Small intestine (tissue), 7 donors: ENCODE data around the gene C2orf42. TPM values are rescaled to one million over a fixed set of nuclear protein-coding genes. Genes with fewer than 3 reads are reported as not detected.

Experiments
- DNase-seq, 2 donors: peaks; one replicate each; pipeline versions ENCODE4 v3.0.0 to v3.0.0-alpha.2; 2013
- FAIRE-seq: peaks from 2 replicates; lab custom pipeline; 2012; peaks lifted over from hg19 to GRCh38; lab: Jason Lieb, UNC
- H3K27ac ChIP-seq, 3 donors: one replicate each; pipeline ENCODE4 v1.5.1; 2013; ENCODE audit warnings: low read length in 2 of 3, mild to moderate bottlenecking in 2 of 3, control low read depth in 1 of 3, inconsistent platforms in 1 of 3, low read depth in 1 of 3, moderate library complexity in 1 of 3
- H3K27me3 ChIP-seq, 3 donors: one replicate each; pipeline ENCODE4 v1.6.1; 2013; ENCODE audit warnings: low read length in 3 of 3, inconsistent platforms in 1 of 3; ENCODE audit not compliant: control insufficient read depth in 3 of 3, insufficient read depth in 3 of 3
- H3K36me3 ChIP-seq, 3 donors: one replicate each; pipeline ENCODE4 v1.6.1; 2013; ENCODE audit warnings: low read length in 3 of 3, inconsistent platforms in 1 of 3, low read depth in 1 of 3, mild to moderate bottlenecking in 1 of 3, moderate library complexity in 1 of 3; ENCODE audit not compliant: control insufficient read depth in 3 of 3, insufficient read depth in 2 of 3
- H3K4me1 ChIP-seq, 3 donors: one replicate each; pipeline ENCODE4 v1.6.1; 2013; ENCODE audit warnings: low read length in 2 of 3, inconsistent platforms in 1 of 3, low read depth in 1 of 3, mild to moderate bottlenecking in 1 of 3, moderate library complexity in 1 of 3; ENCODE audit not compliant: control insufficient read depth in 3 of 3, insufficient read depth in 2 of 3
- H3K4me3 ChIP-seq, 3 donors: one replicate each; pipeline ENCODE4 v1.5.1; 2013; ENCODE audit warnings: low read length in 3 of 3, control low read depth in 1 of 3, inconsistent platforms in 1 of 3, low read depth in 1 of 3, mild to moderate bottlenecking in 1 of 3, moderate library complexity in 1 of 3
- H3K9me3 ChIP-seq, 2 donors: one replicate each; pipeline ENCODE4 v1.6.1; 2013; ENCODE audit warnings: low read depth in 1 of 2, low read length in 1 of 2; ENCODE audit not compliant: control insufficient read depth in 2 of 2, insufficient read depth in 1 of 2
- WGBS, 3 donors: extraction: QIAGEN DNeasy Blood & Tissue Kit; methylation state at CpG; one replicate each; pipeline ENCODE4 v1.1.7; 2013; 5-methylcytosine and 5-hydroxymethylcytosine counted together
- polyA plus RNA-seq, 4 donors: library from polyadenylated mRNA; stranded (reverse) in 3 of 4; unstranded in 1 of 4; fragments of 200-250 nt in 3 of 4; fragments of 120-200 nt in 1 of 4; gene quantifications; one replicate each; pipeline versions ENCODE4 v1.2.1 to v1.2.3, GENCODE V29; 2013
- donor health status: healthy with polysubstance abuse.
- donor health status: control.
- donor health status: control.
- donor health status: Bipolar disorder and iron deficiency.
- donor health status: healthy.

The C2orf42 gene
- polyA plus RNA-seq, 4 donors = 4.3 to 11.9 (median 7.0) TPM

- H3K36me3 ChIP-seq = no peaks in the 10 kb centered on the region
- H3K4me3 ChIP-seq = peak overlapping the region in 2 of 3 donors; percentile 67 to 93
- H3K4me1 ChIP-seq = peaks cover 0 to 21% (median 0%) of the 10 kb centered on the region in 3 donors
- H3K27me3 ChIP-seq = no peaks in the 10 kb centered on the region
- DNase-seq (peak in 1 of 2 donors; percentile 67), FAIRE-seq (no peak)
- H3K9me3 ChIP-seq = no peaks in the 10 kb centered on the region
- peak overlapping the region; percentile 99 to 100 (median 99) for H3K27ac ChIP-seq
- 59 to 75% (median 69%) methylated on average over 20 of the region's 20 CpGs for WGBS, 3 donors
These were observed 67.6 kb downstream of the C2orf42 start for GRCh38 chr2:70123051-70123828.

GRCh38 chr2:70122470-70122869 lies 68.3 kb downstream of the C2orf42 start:
- H3K27ac ChIP-seq = no peak overlapping the region
- no peak overlapping the region for H3K4me3 ChIP-seq
- H3K27me3 ChIP-seq = no peaks in the 10 kb centered on the region
- no peak for DNase-seq
- H3K9me3 ChIP-seq = no peaks in the 10 kb centered on the region
- H3K36me3 ChIP-seq = no peaks in the 10 kb centered on the region
- peaks cover 0 to 21% (median 0%) of the 10 kb centered on the region in 3 donors for H3K4me1 ChIP-seq
- no peak for FAIRE-seq
- 95 to 97% (median 96%) methylated on average over 4 of the region's 4 CpGs for WGBS, 3 donors

GRCh38 chr2:70121627-70122372 lies 69.0 kb downstream of the C2orf42 start:
- Histone ChIP-seq H3K4me1 (peaks cover 0 to 21% (median 0%) of the 10 kb centered on the region in 3 donors), H3K4me3 (no peak overlapping the region), H3K27me3 (no peaks in the 10 kb centered on the region), H3K9me3 (no peaks in the 10 kb centered on the region), H3K27ac (peak overlapping the region; percentile 8 to 60 (median 14)), H3K36me3 (no peaks in the 10 kb centered on the region)
- 62 to 83% (median 76%) methylated on average over 6 of the region's 6 CpGs for WGBS, 3 donors
- no peak for FAIRE-seq
- DNase-seq = no peak

GRCh38 chr2:70118798-70119454 lies 71.9 kb downstream of the C2orf42 start:
- FAIRE-seq (no peak), DNase-seq (no peak)
- Histone ChIP-seq H3K27ac (peak overlapping the region in 1 of 3 donors; percentile 12), H3K4me3 (no peak overlapping the region), H3K9me3 (no peaks in the 10 kb centered on the region), H3K27me3 (no peaks in the 10 kb centered on the region), H3K36me3 (no peaks in the 10 kb centered on the region), H3K4me1 (peaks cover 0 to 17% (median 0%) of the 10 kb centered on the region in 3 donors)
- whole genome bisulfite sequencing, 3 donors = 27 to 45% (median 37%) methylated on average over 4 of the region's 4 CpGs

- Histone ChIP-seq H3K4me1 (peaks cover 0 to 13% (median 1%) of the 10 kb centered on the region in 3 donors), H3K4me3 (no peak overlapping the region), H3K36me3 (no peaks in the 10 kb centered on the region), H3K27ac (peak overlapping the region in 1 of 3 donors; percentile 8), H3K9me3 (no peaks in the 10 kb centered on the region), H3K27me3 (no peaks in the 10 kb centered on the region)
- FAIRE-seq (no peak), DNase-seq (no peak)
- WGBS, 3 donors = 91 to 96% (median 91%) methylated on average over 2 of the region's 2 CpGs
These were observed 73.8 kb downstream of the C2orf42 start for GRCh38 chr2:70116936-70117552.

- Histone ChIP-seq H3K9me3 (no peaks in the 10 kb centered on the region), H3K27me3 (no peaks in the 10 kb centered on the region), H3K4me3 (no peak overlapping the region), H3K4me1 (peaks cover 0 to 17% (median 6%) of the 10 kb centered on the region in 3 donors), H3K36me3 (no peaks in the 10 kb centered on the region), H3K27ac (peak overlapping the region in 1 of 3 donors; percentile 19)
- FAIRE-seq = no peak
- WGBS, 3 donors = 78 to 86% (median 80%) methylated on average over 8 of the region's 8 CpGs
- DNase-seq = no peak
These were observed 75.0 kb downstream of the C2orf42 start for GRCh38 chr2:70115646-70116442.

- peaks cover 1 to 27% (median 6%) of the 10 kb centered on the region in 3 donors for H3K4me1 ChIP-seq
- H3K27me3 ChIP-seq = no peaks in the 10 kb centered on the region
- H3K9me3 ChIP-seq = no peaks in the 10 kb centered on the region
- H3K36me3 ChIP-seq = no peaks in the 10 kb centered on the region
- 87 to 93% (median 89%) methylated on average over 4 of the region's 4 CpGs for WGBS, 3 donors
- no peak for FAIRE-seq
- H3K4me3 ChIP-seq = no peak overlapping the region
- no peak overlapping the region for H3K27ac ChIP-seq
- no peak for DNase-seq
These were observed 77.3 kb downstream of the C2orf42 start for GRCh38 chr2:70113359-70114070.
